ENCODE data around the gene OFD1.

DNA sequence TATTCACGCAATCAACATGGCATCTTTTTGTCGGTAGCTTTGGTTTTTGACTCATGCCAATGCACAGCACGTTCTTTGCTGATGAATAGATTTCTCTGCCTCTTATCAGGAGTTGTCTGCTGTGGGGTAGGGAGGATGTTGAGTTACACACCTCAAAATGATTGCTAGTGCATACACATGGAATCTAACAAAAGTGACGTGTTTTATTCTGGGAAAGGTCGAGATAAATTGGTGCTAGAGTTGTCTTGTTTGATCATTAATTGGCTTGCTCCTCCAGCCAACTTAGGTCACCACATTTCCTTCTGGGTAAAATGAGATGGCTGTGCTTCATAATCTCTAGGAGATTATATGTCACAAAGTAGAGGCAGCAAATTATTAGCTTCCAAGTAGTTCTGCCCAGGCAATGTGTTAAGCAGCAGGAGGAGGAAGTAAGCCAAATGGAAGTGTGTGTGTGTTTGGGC, 41.7 kb upstream of the OFD1 start:
- TF ChIP-seq CTCF (IDR thresholded peaks at IDR 0.05) (no peak), POLR2A (IDR thresholded peaks at IDR 0.05) (no peak)
